GM18951 (cell line): ENCODE results near the gene RTCB.

Source experiments
- POLR2A ChIP-seq: IDR thresholded peaks from 4 replicates; pipeline ENCODE4 v1.6.1; 2011; ENCODE audit warnings: mild to moderate bottlenecking; ENCODE audit not compliant: insufficient read length, insufficient read depth; ENCODE audit errors: extremely low read depth
- in situ Hi-C: fragments of 300-500 bp; cut with MboI; formaldehyde crosslinking; loops from one replicate; pipeline ENCODE4 v1.12.0; 2022; ENCODE audit warnings: low sequenced_read_pairs, mixed read lengths, inconsistent platforms; ENCODE audit not compliant: unreplicated experiment

RTCB gene

GRCh38 chr22:32411402-32411801 is 645 bp downstream of the RTCB start:
- in situ Hi-C loops: no loop called here
- TF ChIP-seq POLR2A: no peak

DNA sequence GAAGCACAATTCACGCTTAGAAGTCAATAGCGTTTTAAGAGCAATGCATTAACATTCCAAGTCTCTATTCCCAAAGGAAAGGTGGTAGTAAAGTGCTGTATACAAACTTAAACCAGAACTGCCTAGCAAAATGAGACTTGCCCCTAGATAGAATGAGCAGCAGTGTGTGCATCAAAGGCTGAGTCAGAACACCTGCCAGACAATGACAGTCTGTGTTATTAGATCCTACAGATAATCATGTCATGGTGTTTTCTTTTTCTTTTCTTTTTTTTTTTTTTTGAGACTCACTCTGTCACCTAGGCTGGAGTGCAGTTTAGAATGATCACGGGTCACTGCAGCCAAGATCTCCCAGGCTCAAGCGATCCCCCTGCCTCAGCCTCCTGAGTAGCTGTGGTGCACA is 1.6 kb downstream of the RTCB start:
- in situ Hi-C loops: no loop called here
- TF ChIP-seq POLR2A: no peak

DNA sequence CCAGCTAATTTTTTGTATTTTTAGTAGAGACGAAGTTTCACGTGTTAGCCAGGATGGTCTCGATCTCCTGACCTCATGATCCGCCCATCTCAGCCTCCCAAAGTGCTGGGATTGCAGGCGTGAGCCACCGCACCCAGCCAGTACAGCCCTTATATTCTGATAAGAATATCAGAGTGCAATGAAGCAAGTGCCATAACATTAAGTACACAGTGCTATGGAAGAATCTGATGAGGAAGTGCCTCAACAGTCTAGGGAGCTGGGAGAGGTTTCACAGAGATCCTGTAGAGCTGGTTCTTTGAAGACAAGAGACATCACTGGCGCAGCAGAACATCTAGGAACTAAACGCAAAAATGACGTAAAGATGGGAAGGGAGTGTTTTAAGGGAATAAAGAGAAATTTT is 2.1 kb downstream of the RTCB start:
- in situ Hi-C loops: no loop called here

GRCh38 chr22:32407936-32408335 is 4.1 kb downstream of the RTCB start:
- no peak for TF ChIP-seq POLR2A
- in situ Hi-C loops: no loop called here

More for the DNA sequence above, 2.1 kb downstream of the RTCB start:
- TF ChIP-seq POLR2A: no peak

DNA sequence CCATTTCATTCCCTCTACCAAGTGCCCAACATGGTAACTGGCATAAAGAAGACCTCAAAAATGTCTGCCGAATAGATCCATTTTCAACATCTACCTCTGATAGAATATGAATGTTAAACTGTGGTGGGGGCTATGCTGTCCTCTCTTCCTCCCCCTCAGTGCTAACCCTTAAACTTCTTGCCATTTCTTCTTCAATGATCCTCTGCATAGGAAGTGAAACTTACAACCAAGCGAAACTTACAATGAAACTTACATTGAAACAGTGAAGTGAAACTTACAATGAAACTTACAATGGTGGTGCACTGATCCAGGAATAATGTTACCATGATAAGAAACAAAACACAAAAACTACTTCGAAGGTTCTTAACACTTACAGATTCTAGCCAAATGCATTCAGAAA is 4.7 kb downstream of the RTCB start:
- no peak for TF ChIP-seq POLR2A

DNA sequence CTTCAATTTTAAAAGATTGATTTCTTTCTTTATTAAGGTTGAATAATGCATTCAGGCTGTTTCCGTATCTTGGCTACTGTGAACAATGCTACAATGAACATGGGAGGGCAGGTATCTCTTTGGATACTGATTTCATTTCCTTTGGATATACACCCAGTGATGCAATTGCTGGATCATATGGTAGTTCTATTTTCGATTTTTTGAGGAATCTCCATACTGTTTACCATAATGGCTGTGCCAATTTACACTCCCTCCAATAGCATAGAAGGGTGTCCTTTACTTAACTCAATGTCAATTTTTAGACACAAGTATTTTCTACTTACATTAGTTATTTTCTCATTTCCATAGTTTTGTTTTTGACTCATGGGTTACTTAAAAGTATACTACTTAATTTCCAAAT is 8.0 kb downstream of the RTCB start:
- in situ Hi-C loops: no loop called here
- TF ChIP-seq POLR2A: no peak

More for the DNA sequence above, 4.7 kb downstream of the RTCB start:
- in situ Hi-C loops: no loop called here

- no peak for TF ChIP-seq POLR2A
- in situ Hi-C loops: no loop called here
Observed at GRCh38 chr22:32401486-32401885, 10.6 kb downstream of the RTCB start.

GRCh38 chr22:32396746-32397145 is 15.3 kb downstream of the RTCB start:
- TF ChIP-seq POLR2A: no peak
- in situ Hi-C loops: no loop called here

DNA sequence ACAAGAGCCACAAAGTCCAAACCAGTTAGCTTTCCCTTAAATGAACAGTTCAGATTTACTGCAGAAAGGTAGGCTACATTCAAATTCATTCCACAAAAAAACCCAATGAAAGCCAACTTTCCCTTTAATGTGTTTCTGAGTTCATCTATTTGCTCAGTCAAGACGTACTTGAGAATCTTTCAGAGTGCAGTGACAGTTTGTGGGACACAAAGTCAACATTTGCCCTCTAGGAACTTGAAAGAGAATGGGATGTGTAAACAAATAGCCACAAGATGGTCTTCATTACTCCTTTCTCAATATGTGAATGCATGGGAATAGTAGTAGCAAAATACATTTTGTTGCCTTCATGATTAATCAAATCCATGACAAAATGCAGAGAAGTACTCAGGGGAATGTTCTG is 15.8 kb downstream of the RTCB start:
- in situ Hi-C loops: no loop called here
- TF ChIP-seq POLR2A: no peak

DNA sequence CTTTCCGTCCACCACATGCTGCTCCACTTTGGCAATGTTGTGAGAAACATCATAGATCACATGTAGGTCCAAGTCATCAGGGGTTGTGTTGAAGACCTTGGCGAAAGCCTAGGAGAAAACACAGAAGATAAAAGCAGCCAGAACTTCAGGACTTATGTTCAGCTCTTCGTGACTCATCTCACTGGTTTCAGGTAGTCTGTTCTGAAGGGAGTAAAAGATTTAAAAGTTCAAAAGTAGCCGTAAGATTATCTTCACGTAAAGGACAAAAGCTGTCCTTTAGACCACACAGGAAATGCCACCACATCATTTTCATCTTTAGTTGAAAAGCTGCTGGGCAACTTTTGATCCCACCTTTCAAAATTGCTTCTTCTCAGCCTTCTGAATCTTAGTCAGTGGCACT is 16.9 kb downstream of the RTCB start:
- in situ Hi-C loops: no loop called here
- no peak for TF ChIP-seq POLR2A

GRCh38 chr22:32389685-32390084 is 22.4 kb downstream of the RTCB start:
- no peak for TF ChIP-seq POLR2A
- in situ Hi-C loops: no loop called here

- in situ Hi-C loops: no loop called here
- no peak for TF ChIP-seq POLR2A
Observed at GRCh38 chr22:32385681-32386080, 26.4 kb downstream of the RTCB start.

DNA sequence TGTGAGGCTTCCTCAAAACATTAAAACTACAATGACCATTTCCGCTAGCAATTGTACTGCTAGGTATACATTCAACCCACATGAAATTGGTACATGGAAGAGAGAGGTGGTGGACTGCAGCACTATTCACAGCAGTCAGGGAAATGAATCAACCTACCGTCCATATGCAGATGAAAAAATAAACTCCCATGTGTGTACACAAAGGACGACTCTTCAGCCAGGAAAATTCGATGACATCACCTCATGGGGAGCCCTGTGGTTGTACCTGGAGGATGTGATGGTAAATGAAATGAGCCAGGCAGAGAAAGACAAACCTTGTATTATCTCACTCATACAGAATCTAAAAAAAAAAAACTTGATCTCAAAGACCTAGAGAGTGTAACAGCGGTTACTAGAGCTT is 31.1 kb downstream of the RTCB start:
- no peak for TF ChIP-seq POLR2A
- in situ Hi-C loops: no loop called here

DNA sequence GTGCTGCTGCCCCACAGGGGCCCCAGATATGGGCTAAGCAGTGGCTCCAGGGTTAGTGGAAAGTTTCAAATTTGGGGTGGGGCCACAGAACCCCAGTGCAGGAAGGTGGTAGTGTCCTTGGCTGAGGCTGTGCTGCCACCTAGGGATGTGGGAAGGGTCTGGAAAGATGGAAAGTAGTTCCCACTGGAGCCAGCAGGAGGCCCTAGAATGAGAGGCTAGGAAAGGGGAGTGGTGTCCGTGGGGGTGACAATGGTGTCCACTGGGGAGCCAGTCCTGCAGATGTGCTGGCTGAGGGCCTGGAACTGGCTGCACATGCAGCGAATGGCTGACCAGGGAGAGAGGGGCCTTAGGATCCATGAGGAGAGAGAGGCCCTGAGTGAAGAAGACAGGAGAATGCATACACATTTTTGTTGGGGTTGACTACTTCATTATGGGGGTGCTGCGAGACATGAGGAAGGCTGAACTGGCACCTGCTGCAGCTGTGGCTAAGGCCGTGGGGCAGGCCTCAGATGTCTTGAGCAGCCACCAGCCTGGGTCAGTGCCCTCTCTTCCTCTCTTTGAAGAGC is 33.3 kb downstream of the RTCB start:
- no peak for TF ChIP-seq POLR2A
- in situ Hi-C loops: no loop called here

GRCh38 chr22:32376681-32377080 is 35.4 kb downstream of the RTCB start:
- in situ Hi-C loops: no loop called here
- no peak for TF ChIP-seq POLR2A

DNA sequence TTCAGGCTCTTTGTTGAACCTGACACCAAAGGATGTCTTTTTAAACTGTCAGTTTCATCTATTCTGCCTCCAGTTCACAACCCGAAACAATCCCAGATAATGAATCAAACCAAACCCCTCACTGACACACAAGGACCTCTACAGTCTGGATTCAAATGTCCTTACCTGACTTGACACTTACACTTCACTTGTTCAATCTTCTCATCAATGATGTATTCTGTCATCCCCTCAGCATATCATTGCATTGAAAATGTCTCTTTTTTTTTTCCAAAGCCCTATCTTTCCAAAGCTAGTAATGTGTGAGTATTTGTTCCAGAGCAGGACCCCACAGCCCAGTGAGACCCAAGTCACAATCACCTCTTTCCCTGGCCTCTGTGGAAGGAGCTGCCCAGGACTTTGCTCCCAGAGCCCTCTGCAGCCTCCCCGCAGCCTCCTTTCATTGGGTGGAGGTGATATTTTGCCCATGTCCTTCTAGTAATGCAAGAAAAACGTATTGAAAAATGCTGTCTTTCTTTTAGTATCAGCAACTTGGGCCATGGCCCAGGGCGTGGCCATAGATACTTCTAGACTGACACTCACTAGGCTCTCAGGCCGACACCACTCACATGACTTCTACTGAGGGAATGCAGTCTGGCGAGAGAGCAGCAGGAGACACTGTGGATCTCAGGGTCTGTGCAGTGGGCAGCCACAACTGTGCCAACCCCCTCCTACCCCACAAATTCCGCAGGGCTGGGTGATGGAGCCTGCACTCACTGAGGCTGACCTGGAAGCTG is 36.2 kb downstream of the RTCB start:
- in situ Hi-C loops: no loop called here
- TF ChIP-seq POLR2A: no peak
